Measurements from ENCODE around the gene ARPP19. TPM values are rescaled to one million over a fixed set of nuclear protein-coding genes. Genes with fewer than 3 reads are reported as not detected.

ARPP19 gene
- 100 to 1,000 TPM; 110 to 147 (median 121) TPM for total RNA-seq
- 122 TPM for total RNA-seq (2013)

- no peak for TF ChIP-seq CTCF (IDR thresholded peaks at IDR 0.05)
- Mint-ChIP-seq H3K9me3 (no peaks in the 10 kb centered on the region), H3K4me1 (peaks cover 31 to 32% of the 10 kb centered on the region in 2 donors), H3K4me3 (peak within 1 kb of the TSS; percentile 94), H3K27me3 (ENCODE audit: low read depth in 2 of 2) (no peaks in the 10 kb centered on the region), H3K27ac (peak within 1 kb of the TSS; percentile 90 to 97), H3K36me3 (no peaks in the 10 kb centered on the region)
- H3K4me1 ChIP-seq (ENCODE audit: control insufficient read depth, insufficient read depth, low read length), result peaks cover 24% of the 10 kb centered on the region
- 5% methylated on average over 82 of the region's 82 CpGs for WGBS (ENCODE audit: insufficient coverage)
- ATAC-seq (peak; percentile 71 to 79 (median 79)), DNase-seq (peak; percentile 65 to 88)
- no peaks in the 10 kb centered on the region for H3K36me3 ChIP-seq (ENCODE audit: control insufficient read depth, insufficient read depth, low read length)
- no peaks in the 10 kb centered on the region for H3K9me3 ChIP-seq (ENCODE audit: control insufficient read depth, insufficient read depth, low read length)
- intact Hi-C loops (cut with micrococcal nuclease), result loop anchor here (1.0 to 2.0 kb wide), 2 partner anchors 40 to 110 kb away; partner anchors contain the start of gene ATOSA
- peak within 1 kb of the TSS; percentile 42 for H3K4me3 ChIP-seq (ENCODE audit: low read length)
- H3K27me3 ChIP-seq (ENCODE audit: control insufficient read depth, insufficient read depth, low read length), result no peaks in the 10 kb centered on the region
- peak within 1 kb of the TSS; percentile 85 for H3K27ac ChIP-seq (ENCODE audit: low read length)
Observed at GRCh38 chr15:52568601-52569585, at the start of gene ARPP19. Gene ARPP19 (minus strand): TSS chr15:52569030. CDS start chr15:52568892, 138 bp downstream.

- peaks cover 33% of the 10 kb centered on the region for H3K36me3 ChIP-seq (ENCODE audit: control insufficient read depth, insufficient read depth, low read length)
Observed at GRCh38 chr15:52617026-52617425, 48.2 kb upstream of the ARPP19 start.

GRCh38 chr15:52615302-52615701 is 46.5 kb upstream of the ARPP19 start:
- Mint-ChIP-seq H3K4me3 (no peak overlapping the region), H3K27me3 (ENCODE audit: low read depth in 2 of 2) (no peaks in the 10 kb centered on the region), H3K36me3 (no peaks in the 10 kb centered on the region), H3K9me3 (no peaks in the 10 kb centered on the region), H3K27ac (peak overlapping the region; percentile 9 to 19), H3K4me1 (peaks cover 4 to 16% of the 10 kb centered on the region in 2 donors)
- Histone ChIP-seq H3K4me1 (ENCODE audit: control insufficient read depth, insufficient read depth, low read length) (no peaks in the 10 kb centered on the region), H3K36me3 (ENCODE audit: control insufficient read depth, insufficient read depth, low read length) (peaks cover 45% of the 10 kb centered on the region), H3K27ac (ENCODE audit: low read length) (no peak overlapping the region), H3K4me3 (ENCODE audit: low read length) (no peak overlapping the region), H3K9me3 (ENCODE audit: control insufficient read depth, insufficient read depth, low read length) (no peaks in the 10 kb centered on the region), H3K27me3 (ENCODE audit: control insufficient read depth, insufficient read depth, low read length) (no peaks in the 10 kb centered on the region)
- ATAC-seq, result no peak
- TF ChIP-seq CTCF (IDR thresholded peaks at IDR 0.05), result no peak
- 86% methylated on average over 2 of the region's 2 CpGs for WGBS (ENCODE audit: insufficient coverage)
- no peak for DNase-seq
- intact Hi-C loops (cut with micrococcal nuclease), result no loop called here

More at GRCh38 chr15:52617026-52617425, 48.2 kb upstream of the ARPP19 start:
- Mint-ChIP-seq H3K27ac (no peak overlapping the region), H3K27me3 (ENCODE audit: low read depth in 2 of 2) (no peaks in the 10 kb centered on the region), H3K9me3 (no peaks in the 10 kb centered on the region), H3K36me3 (no peaks in the 10 kb centered on the region), H3K4me3 (no peak overlapping the region), H3K4me1 (peaks cover 6 to 16% of the 10 kb centered on the region in 2 donors)
- TF ChIP-seq CTCF (IDR thresholded peaks at IDR 0.05), result no peak
- ATAC-seq, result no peak
- H3K4me1 ChIP-seq (ENCODE audit: control insufficient read depth, insufficient read depth, low read length), result no peaks in the 10 kb centered on the region
- no peak overlapping the region for H3K4me3 ChIP-seq (ENCODE audit: low read length)
- H3K27me3 ChIP-seq (ENCODE audit: control insufficient read depth, insufficient read depth, low read length), result no peaks in the 10 kb centered on the region
- 60% methylated on average over 1 of the region's 1 CpG for WGBS (ENCODE audit: insufficient coverage)
- no peak for DNase-seq
- no peaks in the 10 kb centered on the region for H3K9me3 ChIP-seq (ENCODE audit: control insufficient read depth, insufficient read depth, low read length)
- no peak overlapping the region for H3K27ac ChIP-seq (ENCODE audit: low read length)
- intact Hi-C loops (cut with micrococcal nuclease), result no loop called here
